Endothelial cell of umbilical vein (primary cell): ENCODE data around the gene LDLRAD2. TPM values are rescaled to one million over a fixed set of nuclear protein-coding genes. Genes with fewer than 3 reads are reported as not detected.

Experiments
- BruUV-seq: library from RNA; stranded (reverse); fragments of 400-500 nt; replicated peaks from 2 replicates; lab custom pipeline; 2021; lab: Mats Ljungman, UMichigan
- CTCF ChIA-PET: fragments of 300-600, 350-600 bp; sonication (Branson Sonifier 250); formaldehyde crosslinking; loops from one replicate; lab custom pipeline; 2021; ENCODE audit warnings: antibody characterized with exemption, inconsistent platforms; lab: Charles Lee
- POLR2A ChIA-PET: fragments of 300-600, 350-600 bp; sonication (Branson Sonifier 250); formaldehyde crosslinking; loops from one replicate; lab custom pipeline; 2021; ENCODE audit warnings: antibody characterized with exemption, inconsistent platforms; lab: Charles Lee
- DNase-seq: peaks from one replicate; pipeline ENCODE4 v3.0.0-alpha.2; 2011; ENCODE audit warnings: low read depth, low spot score
- FAIRE-seq: peaks from 2 replicates; lab custom pipeline; 2011; peaks lifted over from hg19 to GRCh38; lab: Jason Lieb, UNC
- H2AFZ ChIP-seq: 2 replicates; pipeline ENCODE4 v1.6.0; 2012; ENCODE audit warnings: low read depth, low read length, control low read depth, inconsistent platforms
- H3K27ac ChIP-seq: 2 replicates; pipeline ENCODE4 v1.5.1; 2011; ENCODE audit warnings: low read depth, mild to moderate bottlenecking, control low read depth, low read length, moderate library complexity; ENCODE audit not compliant: insufficient read depth
- H3K27me3 ChIP-seq, 2 experiments: 2 replicates each; pipeline versions ENCODE4 v1.6.0 to v1.6.1; 2011; ENCODE audit warnings: low read length in 2 of 2, mixed read lengths in 1 of 2; ENCODE audit not compliant: control insufficient read depth in 2 of 2, insufficient read depth in 2 of 2
- H3K36me3 ChIP-seq, 2 experiments: 2 replicates in 1 of 2; 3 replicates in 1 of 2; pipeline ENCODE4 v1.5.1; 2011; ENCODE audit warnings: low read length in 2 of 2, mild to moderate bottlenecking in 1 of 2, moderate library complexity in 1 of 2; ENCODE audit not compliant: control insufficient read depth in 2 of 2, insufficient read depth in 2 of 2; ENCODE audit errors: extremely low read depth in 1 of 2
- H3K4me1 ChIP-seq: 3 replicates; pipeline ENCODE4 v1.5.1; 2011; ENCODE audit warnings: mild to moderate bottlenecking, low read length; ENCODE audit not compliant: control insufficient read depth, insufficient read depth; ENCODE audit errors: extremely low read depth
- H3K4me2 ChIP-seq: 2 replicates; pipeline ENCODE4 v1.6.1; 2011; ENCODE audit warnings: low read length, control low read depth, mixed read lengths; ENCODE audit not compliant: insufficient read depth
- H3K4me3 ChIP-seq, 3 experiments: fragments of 200-600 bp in 1 of 3; sonication (generic), shearing (Covaris generic) in 1 of 3; replicated peaks in 1 of 3; 2 replicates each; pipeline ENCODE4 v1.5.1; 2011 to 2016; ENCODE audit warnings: control low read depth in 3 of 3, low read length in 3 of 3, mild to moderate bottlenecking in 2 of 3, inconsistent platforms in 1 of 3, low read depth in 1 of 3, moderate library complexity in 1 of 3; ENCODE audit not compliant: insufficient read depth in 1 of 3
- H3K79me2 ChIP-seq: 2 replicates; pipeline ENCODE4 v1.6.0; 2012; ENCODE audit warnings: low read length, inconsistent platforms; ENCODE audit not compliant: control insufficient read depth, insufficient read depth
- H3K9ac ChIP-seq: replicated peaks from 2 replicates; pipeline ENCODE3; 2011; ENCODE audit warnings: low read length, control low read depth; ENCODE audit not compliant: insufficient read depth; ENCODE audit errors: extremely low read depth
- H3K9me1 ChIP-seq: replicated peaks from 3 replicates; pipeline ENCODE4 v1.6.0; 2011; ENCODE audit warnings: mild to moderate bottlenecking, low read length; ENCODE audit not compliant: control insufficient read depth, insufficient read depth; ENCODE audit errors: extremely low read depth
- H3K9me3 ChIP-seq: replicated peaks from 2 replicates; pipeline ENCODE4 v1.5.1; 2012; ENCODE audit warnings: low read length, inconsistent platforms; ENCODE audit not compliant: control insufficient read depth, insufficient read depth
- H4K20me1 ChIP-seq: replicated peaks from 2 replicates; pipeline ENCODE3; 2011; ENCODE audit warnings: mild to moderate bottlenecking, low read length; ENCODE audit not compliant: control insufficient read depth, insufficient read depth; ENCODE audit errors: extremely low read depth
- CTCF ChIP-seq, 2 donors: IDR thresholded peaks; 1 replicate in 1 of 2; 2 replicates in 1 of 2; pipeline ENCODE4 v1.5.1; 2011; ENCODE audit warnings: low read length in 2 of 2, mild to moderate bottlenecking in 2 of 2, moderate library complexity in 2 of 2, control low read depth in 1 of 2, inconsistent platforms in 1 of 2, low read depth in 1 of 2; ENCODE audit not compliant: insufficient read depth in 1 of 2; ENCODE audit errors: extremely low read depth in 1 of 2
- EZH2 ChIP-seq: IDR thresholded peaks from 2 replicates; pipeline ENCODE4 v1.6.1; 2012; ENCODE audit warnings: borderline replicate concordance, low read depth, mild to moderate bottlenecking, moderate library complexity, low read length, inconsistent platforms; ENCODE audit not compliant: severe bottlenecking
- FOS ChIP-seq: IDR thresholded peaks from 2 replicates; pipeline ENCODE4 v1.6.1; 2011; ENCODE audit warnings: mild to moderate bottlenecking, low read length, moderate library complexity, borderline replicate concordance; ENCODE audit not compliant: insufficient read depth
- GATA2 ChIP-seq: IDR thresholded peaks from 2 replicates; pipeline ENCODE4 v1.7.0; 2011; ENCODE audit warnings: low read depth, mild to moderate bottlenecking, moderate library complexity, mixed read lengths, low read length; ENCODE audit not compliant: insufficient read length, insufficient read depth
- JUN ChIP-seq: IDR thresholded peaks from 2 replicates; pipeline ENCODE4 v1.6.1; 2011; ENCODE audit warnings: borderline replicate concordance, low read depth; ENCODE audit not compliant: insufficient read length, insufficient read depth
- MAX ChIP-seq: IDR thresholded peaks from 2 replicates; pipeline ENCODE4 v1.6.1; 2011; ENCODE audit not compliant: insufficient read depth, insufficient read length
- MYC ChIP-seq: IDR thresholded peaks from one replicate; pipeline ENCODE4 v1.6.1; 2011; ENCODE audit warnings: mild to moderate bottlenecking, low read depth, low read length
- POLR2A ChIP-seq: IDR thresholded peaks from 2 replicates; pipeline ENCODE4 v1.6.1; 2012; ENCODE audit warnings: low read depth, mild to moderate bottlenecking, control low read depth, low read length
- POLR2AphosphoS5 ChIP-seq: IDR thresholded peaks from 2 replicates; pipeline ENCODE4 v1.6.1; 2012; ENCODE audit warnings: low read depth, mild to moderate bottlenecking, control low read depth, low read length, moderate library complexity; ENCODE audit not compliant: insufficient read depth
- dilution Hi-C: fragments of 300-500 bp; cut with MboI; formaldehyde crosslinking; loops from one replicate; pipeline ENCODE4 v1.15.0; 2019; ENCODE audit warnings: low sequenced_read_pairs; ENCODE audit not compliant: extremely low pct_ligation_motif_present
- intact Hi-C: fragments of 100-400 bp; cut with micrococcal nuclease; formaldehyde crosslinking; loops from one replicate; pipeline ENCODE4 v1.10.0; 2022
- polyA plus RNA-seq, 4 experiments: library from polyadenylated mRNA; depleted of rRNA in 3 of 4; stranded (reverse) in 3 of 4; unstranded in 1 of 4; fragments of >200 nt; gene quantifications; 2 replicates each; pipeline versions ENCODE4 v1.2.1 to v1.2.3, GENCODE V29; 2011 to 2012; ENCODE audit warnings: missing spikeins in 1 of 4
- total RNA-seq: library from RNA; stranded (reverse); gene quantifications from 2 replicates; pipeline ENCODE4 v1.2.3, GENCODE V29; 2021

Gene LDLRAD2
- total and polyA plus RNA-seq, 2 donors (not counting 3 experiments of a cell fraction or from before 2014, with no cell fraction given), result 0.44 TPM; not detected in 1

- DNase-seq, result no peak
- Histone ChIP-seq H3K27ac (no peak overlapping the region), H3K27me3 (no peaks in the 10 kb centered on the region), H2AFZ (no peak overlapping the region), H3K36me3 (peaks cover 70 to 85% of the 10 kb centered on the region in 2 experiments), H3K9me1 (no peaks in the 10 kb centered on the region), H3K9me3 (no peaks in the 10 kb centered on the region), H3K4me1 (peaks cover 11% of the 10 kb centered on the region), H3K4me2 (no peak overlapping the region), H4K20me1 (no peaks in the 10 kb centered on the region), H3K4me3 (no peak overlapping the region), H3K9ac (no peak overlapping the region), H3K79me2 (peaks cover 49% of the 10 kb centered on the region)
- FAIRE-seq, result peak; percentile 24
- TF ChIP-seq POLR2A (peak; percentile 55), FOS (no peak), POLR2AphosphoS5 (peak; percentile 5)
- CTCF ChIA-PET, result no interaction called here
- dilution Hi-C loops, result no loop called here
- intact Hi-C loops, result no loop called here
- POLR2A ChIA-PET, result no interaction called here
- TSS peak; percentile 82 for BruUV-seq
Observed at GRCh38 chr1:21855257-21856096, 43.4 kb downstream of the LDLRAD2 start.

GRCh38 chr1:21857142-21857839 is 45.2 kb downstream of the LDLRAD2 start:
- ChIA-PET CTCF (no interaction called here), POLR2A (interaction anchor here (1.1 kb wide), 1 partner anchor 15 kb away, joined by 3 read pairs; no protein-coding TSS in a partner anchor)
- Histone ChIP-seq H3K4me2 (no peak overlapping the region), H3K9me3 (no peaks in the 10 kb centered on the region), H3K27me3 (no peaks in the 10 kb centered on the region), H4K20me1 (no peaks in the 10 kb centered on the region), H3K27ac (no peak overlapping the region), H3K36me3 (peaks cover 71 to 91% of the 10 kb centered on the region in 2 experiments), H3K4me1 (peaks cover 14% of the 10 kb centered on the region), H3K9ac (no peak overlapping the region), H2AFZ (no peak overlapping the region), H3K79me2 (peaks cover 54% of the 10 kb centered on the region), H3K9me1 (no peaks in the 10 kb centered on the region), H3K4me3 (no peak overlapping the region)
- DNase-seq (no peak), FAIRE-seq (no peak)
- BruUV-seq, result no TSS peak
- intact Hi-C loops, result no loop called here
- no peak for TF ChIP-seq MYC
- no peak for TF ChIP-seq EZH2
- TF ChIP-seq FOS, result no peak
- no peak for TF ChIP-seq GATA2
- TF ChIP-seq MAX, result no peak
- TF ChIP-seq POLR2A, result peak; percentile 63
- TF ChIP-seq CTCF (IDR thresholded peaks at IDR 0.05; ENCODE audit: extremely low read depth in 1 of 2, insufficient read depth in 1 of 2, low read depth in 1 of 2, low read length in 2 of 2), result no peak
- TF ChIP-seq JUN, result no peak
- TF ChIP-seq POLR2AphosphoS5, result peak; percentile 42
- dilution Hi-C loops, result no loop called here
